GM12878 (cell line): ENCODE measurements around the gene ITIH5. TPM values are rescaled to one million over a fixed set of nuclear protein-coding genes. Genes with fewer than 3 reads are reported as not detected.

Experiments used
- ATAC-seq: fragments of 200-7000 bp; cut with Tn5 transposase; 3 replicates; pipeline ENCODE4 v1.9.1; 2020; ENCODE audit warnings: mild to moderate bottlenecking, moderate library complexity
- BruUV-seq: library from RNA; stranded (reverse); fragments of 400-500 nt; replicated peaks from 2 replicates; lab custom pipeline; 2021; lab: Mats Ljungman, UMichigan
- CTCF ChIA-PET: fragments of 300-600 bp; sonication (Branson Sonifier 250); formaldehyde crosslinking; extraction: SDS; loops from one replicate; lab custom pipeline; 2021; ENCODE audit warnings: inconsistent platforms; lab: Yijun Ruan, JAX
- POLR2A ChIA-PET: fragments of 350-600 bp; formaldehyde crosslinking; extraction: SDS; loops from one replicate; lab custom pipeline; 2021; ENCODE audit warnings: inconsistent platforms; lab: Charles Lee
- RAD21 ChIA-PET: fragments of 300-600 bp; sonication (Branson Sonifier 250); formaldehyde crosslinking; loops from one replicate; lab custom pipeline; 2023; ENCODE audit warnings: antibody characterized with exemption; ENCODE audit not compliant: unreplicated experiment; lab: Charles Lee
- SMC1A ChIA-PET: fragments of 300-600 bp; sonication (Branson Sonifier 250); formaldehyde crosslinking; loops from one replicate; lab custom pipeline; 2023; ENCODE audit not compliant: unreplicated experiment, uncharacterized antibody; lab: Charles Lee
- DNase-seq: peaks from one replicate; pipeline ENCODE4 v3.0.0-alpha.2; 2011; ENCODE audit warnings: low read depth, low spot score
- FAIRE-seq: peaks from 3 replicates; lab custom pipeline; 2011; peaks lifted over from hg19 to GRCh38; lab: Jason Lieb, UNC
- H2AFZ ChIP-seq: 2 replicates; pipeline ENCODE4 v1.6.0; 2011; ENCODE audit warnings: low read depth, low read length, control low read depth; ENCODE audit not compliant: control insufficient read depth
- H3K27ac ChIP-seq: 2 replicates; pipeline ENCODE4 v1.5.1; 2011; ENCODE audit warnings: control low read depth; ENCODE audit not compliant: control insufficient read depth, insufficient read depth
- H3K27me3 ChIP-seq, 2 experiments: replicated peaks in 1 of 2; 2 replicates each; pipeline versions ENCODE4 v1.6.0 to v1.6.1; 2011; ENCODE audit warnings: low read length in 1 of 2; ENCODE audit not compliant: control insufficient read depth in 2 of 2, insufficient read depth in 2 of 2
- H3K36me3 ChIP-seq, 2 experiments: 2 replicates each; pipeline ENCODE4 v1.5.1; 2011; ENCODE audit warnings: low read length in 1 of 2; ENCODE audit not compliant: control insufficient read depth in 2 of 2, insufficient read depth in 2 of 2
- H3K4me1 ChIP-seq: 2 replicates; pipeline ENCODE4 v1.6.1; 2011; ENCODE audit warnings: mild to moderate bottlenecking, low read length, moderate library complexity, mixed read lengths; ENCODE audit not compliant: control insufficient read depth, insufficient read depth
- H3K4me2 ChIP-seq: 2 replicates; pipeline ENCODE4 v1.6.0; 2011; ENCODE audit warnings: control low read depth; ENCODE audit not compliant: control insufficient read depth, insufficient read depth
- H3K4me3 ChIP-seq: fragments of 200-600 bp; sonication (generic); 2 replicates; pipeline ENCODE4 v1.5.1; 2016
- H3K79me2 ChIP-seq: 2 replicates; pipeline ENCODE4 v1.6.0; 2011; ENCODE audit warnings: low read length; ENCODE audit not compliant: control insufficient read depth, insufficient read depth
- H3K9ac ChIP-seq: 2 replicates; pipeline ENCODE4 v1.8.0; 2011; ENCODE audit warnings: low read length, control low read depth, mixed read lengths; ENCODE audit not compliant: control insufficient read depth, insufficient read depth
- H3K9me3 ChIP-seq: replicated peaks from 3 replicates; pipeline ENCODE4 v1.5.1; 2011; ENCODE audit warnings: mild to moderate bottlenecking, low read length; ENCODE audit not compliant: control insufficient read depth, insufficient read depth
- H4K20me1 ChIP-seq: 2 replicates; pipeline ENCODE4 v1.6.0; 2011; ENCODE audit not compliant: control insufficient read depth, insufficient read depth
- CUX1 ChIP-seq: IDR thresholded peaks from 2 replicates; pipeline ENCODE4 v1.6.1; 2012; ENCODE audit warnings: improper control_type of control experiment, low read depth, low read length; ENCODE audit not compliant: insufficient replicate concordance
- DPF2 ChIP-seq: fragments of 450-650 bp; IDR thresholded peaks from 2 replicates; pipeline ENCODE4 v1.6.1; 2017; ENCODE audit warnings: mild to moderate bottlenecking
- HDAC2 ChIP-seq: fragments of 200-600 bp; sonication (generic); IDR thresholded peaks from 2 replicates; pipeline ENCODE4 v1.6.1; 2017
- IRF5 ChIP-seq: fragments of 450-650 bp; IDR thresholded peaks from 2 replicates; pipeline ENCODE4 v1.6.1; 2017; ENCODE audit warnings: borderline replicate concordance
- JUNB ChIP-seq: IDR thresholded peaks from 2 replicates; pipeline ENCODE4 v1.6.1; 2016; ENCODE audit warnings: antibody characterized with exemption, mild to moderate bottlenecking
- MTA3 ChIP-seq: IDR thresholded peaks from 2 replicates; pipeline ENCODE4 v1.6.1; 2012; ENCODE audit warnings: low read length, inconsistent platforms, borderline replicate concordance
- MXI1 ChIP-seq: fragments of 150-350 bp; IDR thresholded peaks from 2 replicates; pipeline ENCODE4 v1.6.1; 2011; ENCODE audit warnings: low read depth, mild to moderate bottlenecking, inconsistent platforms, low read length, improper control_type of control experiment
- MYB ChIP-seq: fragments of 150-350 bp; IDR thresholded peaks from 2 replicates; pipeline ENCODE4 v1.6.1; 2014; ENCODE audit warnings: mild to moderate bottlenecking, low read depth, low read length, borderline replicate concordance
- YY1 ChIP-seq: IDR thresholded peaks from 2 replicates; pipeline ENCODE4 v1.6.1; 2011; ENCODE audit warnings: low read depth, mild to moderate bottlenecking, low read length
- ZNF592 ChIP-seq: fragments of 450-650 bp; IDR thresholded peaks from 2 replicates; pipeline ENCODE4 v1.6.1; 2017; ENCODE audit warnings: mild to moderate bottlenecking, moderate library complexity
- ZNF622 ChIP-seq: fragments of 450-650 bp; IDR thresholded peaks from 2 replicates; pipeline ENCODE4 v1.6.1; 2017; ENCODE audit warnings: mild to moderate bottlenecking, inconsistent platforms
- WGBS: methylation state at CpG from one replicate; pipeline ENCODE4 v1.1.6; 2016; ENCODE audit warnings: low lambda C conversion rate; ENCODE audit not compliant: insufficient replicate concordance, insufficient coverage; ENCODE audit errors: missing lambda C conversion rate; 5-methylcytosine and 5-hydroxymethylcytosine counted together
- in situ Hi-C: fragments of 300-500 bp; cut with MboI; formaldehyde crosslinking; loops from 9 replicates; pipeline ENCODE4 v1.14.3; 2018; ENCODE audit warnings: mixed read lengths
- intact Hi-C: fragments of 100-400 bp; cut with micrococcal nuclease; formaldehyde crosslinking; loops from one replicate; pipeline ENCODE4 v1.14.2; 2022; ENCODE audit not compliant: unreplicated experiment
- polyA plus RNA-seq, 11 experiments: library from polyadenylated mRNA; depleted of rRNA in 4 of 11; unstranded in 6 of 11; stranded (reverse) in 5 of 11; fragments of >200 nt; fragmentation: Nextera tagmentation in 4 of 11; fragmentation: Illumina TruSeq in 1 of 11; extraction: Ambion mirVana in 4 of 11; extraction: Trizol in 1 of 11; gene quantifications; 1 replicate in 1 of 11; 2 replicates in 10 of 11; pipeline versions ENCODE4 v1.2.1 to v1.2.3, GENCODE V29; 2011 to 2016; ENCODE audit warnings: inconsistent platforms in 2 of 11, missing spikeins in 2 of 11, low read depth in 1 of 11
- total RNA-seq, 4 experiments: library from RNA; depleted of rRNA in 3 of 4; stranded (reverse); fragments of >200 nt in 3 of 4; fragmentation: Illumina TruSeq in 1 of 4; extraction: Trizol in 1 of 4; gene quantifications; 2 replicates each; pipeline versions ENCODE4 v1.2.1 to v1.2.3, GENCODE V29; 2013 to 2021

ITIH5 gene
- total and polyA plus RNA-seq, 10 of the 15 experiments (the other 5 are each of a cell fraction or from before 2014, with no cell fraction given) = 0.14 to 0.43 (median 0.21) TPM; not detected in 7

- ChIA-PET CTCF (interaction anchor here (1.3 to 1.4 kb wide), 2 partner anchors 17 to 144 kb away, joined by 3 to 8 read pairs; no protein-coding TSS in a partner anchor), POLR2A (no interaction called here), SMC1A (interaction anchor here (1.3 to 1.7 kb wide), 2 partner anchors 36 to 136 kb away, joined by 3 to 4 read pairs; no protein-coding TSS in a partner anchor), RAD21 (no interaction called here)
- Histone ChIP-seq H3K9ac (no peak overlapping the region), H2AFZ (no peak overlapping the region), H3K4me1 (no peaks in the 10 kb centered on the region), H3K27me3 (peaks cover 0 to 11% of the 10 kb centered on the region in 2 experiments), H3K79me2 (no peaks in the 10 kb centered on the region), H3K36me3 (no peaks in the 10 kb centered on the region), H3K4me3 (no peak overlapping the region), H3K9me3 (no peaks in the 10 kb centered on the region), H3K4me2 (no peak overlapping the region), H3K27ac (no peak overlapping the region), H4K20me1 (no peaks in the 10 kb centered on the region)
- in situ Hi-C loops = no loop called here
- no peak for ATAC-seq
- WGBS = 51% methylated on average over 3 of the region's 3 CpGs
- FAIRE-seq = no peak
- intact Hi-C loops = no loop called here
- no peak for DNase-seq
- no TSS peak for BruUV-seq
- no peak for TF ChIP-seq HDAC2
- TF ChIP-seq MXI1 = no peak
- TF ChIP-seq MYB = no peak
- no peak for TF ChIP-seq YY1
- TF ChIP-seq MTA3 = no peak
- TF ChIP-seq ZNF592 = no peak
- no peak for TF ChIP-seq DPF2
- TF ChIP-seq IRF5 = no peak
- no peak for TF ChIP-seq CUX1
- TF ChIP-seq JUNB = no peak
- no peak for TF ChIP-seq ZNF622
These were observed 3.4 kb upstream of the ITIH5 start for GRCh38 chr10:7670157-7670556.
